Colonic mucosa (tissue), 4 donors: ENCODE results near the gene GNAQ. TPM values are rescaled to one million over a fixed set of nuclear protein-coding genes. Genes with fewer than 3 reads are reported as not detected.

Experiments used
- DNase-seq: peaks from one replicate; pipeline ENCODE4 v3.0.0-alpha.2; 2020
- H3K27ac ChIP-seq: fragments of 200-600 bp; one replicate; pipeline ENCODE4 v1.8.0; 2021
- H3K27me3 ChIP-seq: fragments of 200-600 bp; one replicate; pipeline ENCODE4 v1.8.0; 2021
- H3K36me3 ChIP-seq: fragments of 200-600 bp; one replicate; pipeline ENCODE4 v1.8.0; 2021
- H3K4me1 ChIP-seq: fragments of 200-600 bp; one replicate; pipeline ENCODE4 v1.8.0; 2021; ENCODE audit warnings: mild to moderate bottlenecking
- H3K4me3 ChIP-seq: fragments of 200-600 bp; one replicate; pipeline ENCODE4 v1.8.0; 2021
- H3K9ac ChIP-seq, 2 donors: one replicate each; pipeline ENCODE4 v1.7.0; 2013; ENCODE audit warnings: control low read depth in 2 of 2, low read depth in 2 of 2, low read length in 2 of 2
- H3K9me3 ChIP-seq: fragments of 200-600 bp; one replicate; pipeline ENCODE4 v1.8.0; 2021
- intact Hi-C: fragments of 100-400 bp; cut with DNase I; formaldehyde crosslinking; loops from one replicate; pipeline ENCODE4 v1.14.1; 2022
- total RNA-seq, 2 donors: library from RNA; stranded (reverse); fragmentation: NEBNext Ultra II Directional in 1 of 2; extraction: Animal tissue kit (Norgen Biotek cat#: 25700) in 1 of 2; gene quantifications; one replicate each; pipeline ENCODE4 v1.2.1, GENCODE V29; 2021
- TF ChIP-seq, protein P1 (sequence below): fragments of 200-600 bp; IDR thresholded peaks from one replicate; pipeline ENCODE4 v1.8.0; 2022; ENCODE audit warnings: antibody characterized with exemption, mild to moderate bottlenecking
- donor health status: healthy.
- donor health status: DM: no; HTN: no; CAD: no.
- donor health status: DM: no; HTN: no; CAD: no.

GNAQ gene
- total RNA-seq, 2 donors from 2014 or later: 75.6 to 105 TPM

DNA sequence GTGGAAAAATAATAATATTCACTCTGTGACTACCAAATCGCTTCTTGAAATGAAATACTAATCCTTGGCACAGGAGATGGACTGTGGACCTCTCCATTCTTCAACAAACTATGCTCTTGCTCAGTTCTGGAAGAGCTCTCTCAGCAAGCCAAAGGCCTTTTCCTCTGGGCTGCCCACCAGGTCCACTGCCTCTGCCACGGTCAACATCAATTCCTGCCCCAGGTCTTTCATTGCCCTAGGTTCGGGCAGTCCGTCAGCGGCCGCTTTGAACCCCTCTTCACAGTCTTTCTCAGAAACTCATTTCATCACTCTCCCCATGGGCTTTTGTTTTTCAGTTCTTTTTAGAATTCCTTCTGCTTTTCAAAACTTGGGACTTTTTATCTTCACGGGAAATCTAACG lies 64.9 kb downstream of the GNAQ start:
- DNase-seq: no peak
- TF ChIP-seq, protein P1, sequence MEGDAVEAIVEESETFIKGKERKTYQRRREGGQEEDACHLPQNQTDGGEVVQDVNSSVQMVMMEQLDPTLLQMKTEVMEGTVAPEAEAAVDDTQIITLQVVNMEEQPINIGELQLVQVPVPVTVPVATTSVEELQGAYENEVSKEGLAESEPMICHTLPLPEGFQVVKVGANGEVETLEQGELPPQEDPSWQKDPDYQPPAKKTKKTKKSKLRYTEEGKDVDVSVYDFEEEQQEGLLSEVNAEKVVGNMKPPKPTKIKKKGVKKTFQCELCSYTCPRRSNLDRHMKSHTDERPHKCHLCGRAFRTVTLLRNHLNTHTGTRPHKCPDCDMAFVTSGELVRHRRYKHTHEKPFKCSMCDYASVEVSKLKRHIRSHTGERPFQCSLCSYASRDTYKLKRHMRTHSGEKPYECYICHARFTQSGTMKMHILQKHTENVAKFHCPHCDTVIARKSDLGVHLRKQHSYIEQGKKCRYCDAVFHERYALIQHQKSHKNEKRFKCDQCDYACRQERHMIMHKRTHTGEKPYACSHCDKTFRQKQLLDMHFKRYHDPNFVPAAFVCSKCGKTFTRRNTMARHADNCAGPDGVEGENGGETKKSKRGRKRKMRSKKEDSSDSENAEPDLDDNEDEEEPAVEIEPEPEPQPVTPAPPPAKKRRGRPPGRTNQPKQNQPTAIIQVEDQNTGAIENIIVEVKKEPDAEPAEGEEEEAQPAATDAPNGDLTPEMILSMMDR: no peak
- Histone ChIP-seq H3K9me3 (no peaks in the 10 kb centered on the region), H3K36me3 (no peaks in the 10 kb centered on the region), H3K4me3 (no peak overlapping the region), H3K27ac (no peak overlapping the region), H3K4me1 (no peaks in the 10 kb centered on the region), H3K27me3 (no peaks in the 10 kb centered on the region), H3K9ac (no peak overlapping the region)
- intact Hi-C loops: no loop called here

DNA sequence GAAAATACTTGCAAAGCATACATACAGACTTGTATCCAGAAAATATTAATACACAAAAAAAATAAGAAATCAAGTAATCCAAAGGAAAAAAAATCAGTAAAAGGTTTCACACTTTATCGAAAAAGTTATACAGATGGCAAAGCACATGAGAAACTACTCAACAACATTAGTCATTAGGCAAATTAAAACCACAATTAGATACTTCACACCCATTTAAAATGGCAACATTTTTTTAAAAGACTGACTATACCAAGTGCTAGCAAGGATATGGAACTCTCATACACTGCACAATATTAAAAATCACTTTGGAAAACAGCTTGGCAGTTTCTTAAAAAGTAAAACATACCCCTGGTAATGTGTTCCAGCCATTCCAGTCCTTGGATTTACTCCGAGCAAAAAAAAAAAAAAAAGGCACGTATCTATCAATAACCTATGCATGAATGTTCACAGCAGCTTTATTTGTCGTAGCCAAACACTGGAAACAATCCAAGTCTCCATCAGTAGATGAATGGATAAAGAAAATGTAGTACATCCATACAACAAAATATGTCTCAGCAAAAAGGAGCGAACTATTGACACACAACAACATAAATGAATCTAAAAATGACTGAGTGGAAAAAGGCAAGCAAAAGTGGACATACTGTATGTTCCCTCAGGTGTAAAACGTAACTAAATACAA lies 66.0 kb downstream of the GNAQ start:
- intact Hi-C loops: no loop called here
- no peaks in the 10 kb centered on the region for H3K9me3 ChIP-seq

DNA sequence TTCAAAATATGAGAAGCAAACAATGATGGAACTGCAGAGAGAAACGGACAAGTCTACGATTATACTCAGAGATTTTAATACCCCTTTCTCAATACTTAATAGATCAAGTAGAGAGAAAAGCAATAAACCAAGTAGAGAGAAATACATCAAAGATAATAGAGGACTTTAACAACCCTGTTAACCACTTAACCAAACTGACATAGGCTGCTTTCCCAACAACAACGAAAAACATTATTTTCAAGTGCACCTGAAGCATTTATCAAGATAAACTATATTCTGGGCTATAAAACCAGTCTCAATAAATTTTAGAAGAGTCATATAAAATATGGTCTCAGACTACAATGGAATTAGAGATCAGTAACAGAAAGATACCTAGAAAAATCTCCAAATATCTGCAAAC lies 67.4 kb downstream of the GNAQ start:
- no peak overlapping the region for H3K27ac ChIP-seq
- no peaks in the 10 kb centered on the region for H3K9me3 ChIP-seq
- TF ChIP-seq, protein P1: no peak
- no peak for DNase-seq
- H3K4me3 ChIP-seq: no peak overlapping the region
- no peak overlapping the region for H3K9ac ChIP-seq
- no peaks in the 10 kb centered on the region for H3K4me1 ChIP-seq
- intact Hi-C loops: no loop called here
- H3K36me3 ChIP-seq: no peaks in the 10 kb centered on the region
- H3K27me3 ChIP-seq: no peaks in the 10 kb centered on the region

More for the DNA sequence above, 66.0 kb downstream of the GNAQ start:
- Histone ChIP-seq H3K4me3 (no peak overlapping the region), H3K36me3 (no peaks in the 10 kb centered on the region), H3K27ac (no peak overlapping the region), H3K4me1 (no peaks in the 10 kb centered on the region), H3K9ac (no peak overlapping the region), H3K27me3 (no peaks in the 10 kb centered on the region)
- DNase-seq: no peak
- TF ChIP-seq, protein P1: no peak

DNA sequence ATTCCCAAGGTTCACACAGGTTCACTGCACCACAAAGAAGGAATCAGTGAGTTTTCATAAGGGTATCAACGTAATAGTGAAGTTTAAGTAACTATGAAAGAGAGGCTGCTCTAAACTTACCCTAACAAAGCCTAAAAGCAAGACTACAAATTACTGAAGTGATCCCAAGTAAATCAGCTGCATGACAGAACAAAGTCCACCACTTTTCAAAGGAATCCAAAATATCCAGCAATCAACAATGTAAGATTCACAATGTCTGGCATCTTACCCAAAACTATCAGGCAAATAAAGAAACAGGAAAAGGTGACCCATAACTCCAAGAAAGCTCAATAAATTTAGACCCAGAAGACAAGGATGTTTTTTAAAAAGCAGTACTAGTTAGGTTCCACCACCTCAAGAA lies 70.1 kb downstream of the GNAQ start:
- DNase-seq: no peak
- H3K9me3 ChIP-seq: no peaks in the 10 kb centered on the region
- no peaks in the 10 kb centered on the region for H3K27me3 ChIP-seq
- no peak overlapping the region for H3K27ac ChIP-seq
- H3K4me3 ChIP-seq: no peak overlapping the region
- H3K9ac ChIP-seq: no peak overlapping the region
- no peaks in the 10 kb centered on the region for H3K4me1 ChIP-seq
- no peaks in the 10 kb centered on the region for H3K36me3 ChIP-seq
- TF ChIP-seq, protein P1: no peak
- intact Hi-C loops: no loop called here

DNA sequence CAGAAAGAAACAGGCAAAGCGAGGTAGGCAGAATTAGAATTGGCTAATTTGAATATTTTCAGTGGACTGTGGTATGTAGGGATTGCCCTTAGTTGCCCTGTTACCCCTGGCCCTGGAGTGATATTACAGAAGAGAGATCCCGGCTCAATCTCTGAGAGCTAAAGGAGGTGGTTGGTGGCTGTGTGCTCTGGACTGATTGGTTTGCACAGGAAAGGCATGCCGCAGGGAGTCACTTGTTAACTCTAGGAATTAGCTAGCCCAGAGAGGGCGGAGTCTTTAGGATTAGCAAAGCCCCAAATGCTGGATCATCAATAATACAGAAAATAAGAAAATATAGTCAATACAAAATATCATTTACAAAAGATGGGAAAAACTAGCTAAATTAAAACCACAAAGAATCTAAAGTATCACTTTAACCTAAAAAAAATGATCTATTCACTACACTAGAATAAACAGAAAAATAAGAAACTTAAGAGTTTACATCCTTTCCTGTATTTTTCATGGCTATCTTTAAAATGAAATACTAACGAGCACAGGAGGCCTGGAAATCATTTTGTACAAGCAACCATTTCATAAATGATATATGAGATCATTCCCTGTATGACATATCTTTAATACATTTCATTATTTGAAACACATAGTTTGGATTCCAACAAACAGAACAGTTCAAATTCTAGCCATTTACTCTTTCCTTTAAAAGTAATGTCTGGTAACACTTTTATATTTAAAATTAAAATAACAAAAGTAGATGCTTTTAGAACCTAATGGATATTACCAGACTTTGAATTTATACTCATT lies 71.1 kb downstream of the GNAQ start:
- H3K36me3 ChIP-seq: no peaks in the 10 kb centered on the region
- H3K27ac ChIP-seq: no peak overlapping the region
- H3K9me3 ChIP-seq: no peaks in the 10 kb centered on the region
- H3K27me3 ChIP-seq: no peaks in the 10 kb centered on the region
- no peak for DNase-seq
- no peak overlapping the region for H3K9ac ChIP-seq
- no peak overlapping the region for H3K4me3 ChIP-seq
- TF ChIP-seq, protein P1: no peak
- no peaks in the 10 kb centered on the region for H3K4me1 ChIP-seq
- intact Hi-C loops: no loop called here
